ENCODE data around the gene SLC49A3. TPM values are rescaled to one million over a fixed set of nuclear protein-coding genes. Genes with fewer than 3 reads are reported as not detected.

SLC49A3 gene
- total RNA-seq, 3 donors from 2014 or later, result 14.4 to 22.3 (median 18.3) TPM

DNA sequence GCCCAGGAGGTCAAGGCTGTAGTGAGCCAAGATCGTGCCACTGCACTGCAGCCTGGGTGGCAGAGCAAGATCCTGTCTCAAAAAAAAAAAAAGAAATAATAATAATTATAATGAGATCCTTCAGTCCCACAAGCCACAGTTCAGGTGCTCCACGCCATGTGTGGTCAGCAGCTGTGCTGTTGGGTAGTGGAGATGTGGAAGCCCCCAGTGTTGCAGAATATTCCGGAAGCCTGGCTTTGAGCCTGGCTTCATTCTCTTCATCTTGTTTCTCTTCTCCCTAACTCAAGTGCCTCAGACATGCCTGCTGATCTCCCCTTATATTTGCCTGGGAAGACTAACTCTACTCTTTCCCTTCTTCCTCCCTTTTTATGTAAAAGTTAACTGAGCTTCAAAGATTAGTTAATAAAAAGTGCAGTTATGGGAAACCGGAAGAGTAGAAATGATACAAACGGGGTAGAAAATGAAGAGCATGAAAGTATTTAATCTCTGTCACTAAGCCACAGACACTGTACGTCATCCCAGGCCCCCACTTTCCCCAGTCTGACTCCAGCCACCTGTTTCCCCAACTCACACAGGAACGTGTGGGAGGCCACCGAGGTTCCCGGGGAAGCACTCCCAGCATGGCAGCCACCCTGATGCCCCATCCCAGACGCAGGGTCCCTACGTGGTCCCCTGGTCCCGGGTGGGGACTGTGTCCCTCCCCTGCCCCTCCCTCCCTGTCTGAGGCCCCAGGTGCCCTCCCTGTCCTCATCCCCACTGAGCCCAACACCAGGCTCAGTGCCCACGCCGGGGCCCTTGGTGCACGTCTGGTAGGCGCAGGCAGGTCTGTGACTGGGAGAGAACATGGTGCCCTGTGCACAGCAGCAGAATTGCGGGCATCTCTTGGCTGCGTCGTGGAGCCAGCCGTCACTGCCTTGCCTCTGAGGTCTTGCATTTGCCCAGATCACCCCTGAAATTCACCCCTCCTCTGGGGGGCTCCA, 40.7 kb upstream of the SLC49A3 start:
- Histone ChIP-seq H3K27me3 (no peaks in the 10 kb centered on the region), H3K27ac (no peak overlapping the region), H3K36me3 (peaks cover 11% of the 10 kb centered on the region), H3K4me3 (no peak overlapping the region), H3K4me1 (no peaks in the 10 kb centered on the region), H3K9me3 (no peaks in the 10 kb centered on the region)
- no peak for DNase-seq (ENCODE audit: low spot score in 2 of 2)
- intact Hi-C loops (cut with DNase I; ENCODE audit: low total_unique reads), result no loop called here
- no peak for TF ChIP-seq POLR2A (IDR thresholded peaks at IDR 0.05)
- TF ChIP-seq, protein P1, sequence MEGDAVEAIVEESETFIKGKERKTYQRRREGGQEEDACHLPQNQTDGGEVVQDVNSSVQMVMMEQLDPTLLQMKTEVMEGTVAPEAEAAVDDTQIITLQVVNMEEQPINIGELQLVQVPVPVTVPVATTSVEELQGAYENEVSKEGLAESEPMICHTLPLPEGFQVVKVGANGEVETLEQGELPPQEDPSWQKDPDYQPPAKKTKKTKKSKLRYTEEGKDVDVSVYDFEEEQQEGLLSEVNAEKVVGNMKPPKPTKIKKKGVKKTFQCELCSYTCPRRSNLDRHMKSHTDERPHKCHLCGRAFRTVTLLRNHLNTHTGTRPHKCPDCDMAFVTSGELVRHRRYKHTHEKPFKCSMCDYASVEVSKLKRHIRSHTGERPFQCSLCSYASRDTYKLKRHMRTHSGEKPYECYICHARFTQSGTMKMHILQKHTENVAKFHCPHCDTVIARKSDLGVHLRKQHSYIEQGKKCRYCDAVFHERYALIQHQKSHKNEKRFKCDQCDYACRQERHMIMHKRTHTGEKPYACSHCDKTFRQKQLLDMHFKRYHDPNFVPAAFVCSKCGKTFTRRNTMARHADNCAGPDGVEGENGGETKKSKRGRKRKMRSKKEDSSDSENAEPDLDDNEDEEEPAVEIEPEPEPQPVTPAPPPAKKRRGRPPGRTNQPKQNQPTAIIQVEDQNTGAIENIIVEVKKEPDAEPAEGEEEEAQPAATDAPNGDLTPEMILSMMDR (IDR thresholded peaks at IDR 0.05), result no peak
- TF ChIP-seq POLR2AphosphoS5 (IDR thresholded peaks at IDR 0.05), result no peak

DNA sequence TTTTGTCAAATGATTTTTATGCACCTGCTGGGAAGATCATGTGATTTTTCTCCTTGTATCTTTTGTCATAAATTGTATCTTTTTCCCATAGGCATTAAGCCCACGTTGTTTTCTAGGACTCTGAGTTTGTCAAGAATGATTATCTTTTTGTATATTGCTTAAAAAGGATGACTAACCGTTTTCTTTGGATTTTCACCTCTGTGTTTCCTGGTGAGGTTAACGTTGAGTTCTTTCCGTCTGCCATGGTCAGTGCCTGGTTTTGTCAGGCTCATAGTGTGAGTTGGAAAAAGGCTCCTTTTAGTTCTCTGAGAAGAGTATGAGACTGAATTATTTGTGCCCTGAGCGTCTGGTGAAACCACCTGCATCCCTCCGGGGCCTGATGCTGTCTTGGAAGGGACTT, 38.6 kb upstream of the SLC49A3 start:
- TF ChIP-seq, protein P1 (IDR thresholded peaks at IDR 0.05), result no peak
- TF ChIP-seq POLR2A (IDR thresholded peaks at IDR 0.05) (no peak), POLR2AphosphoS5 (IDR thresholded peaks at IDR 0.05) (no peak)
- Histone ChIP-seq H3K36me3 (no peaks in the 10 kb centered on the region), H3K27ac (no peak overlapping the region), H3K4me3 (no peak overlapping the region), H3K4me1 (no peaks in the 10 kb centered on the region), H3K27me3 (no peaks in the 10 kb centered on the region), H3K9me3 (no peaks in the 10 kb centered on the region)
- no peak for DNase-seq (ENCODE audit: low spot score in 2 of 2)
- intact Hi-C loops (cut with DNase I; ENCODE audit: low total_unique reads), result no loop called here

DNA sequence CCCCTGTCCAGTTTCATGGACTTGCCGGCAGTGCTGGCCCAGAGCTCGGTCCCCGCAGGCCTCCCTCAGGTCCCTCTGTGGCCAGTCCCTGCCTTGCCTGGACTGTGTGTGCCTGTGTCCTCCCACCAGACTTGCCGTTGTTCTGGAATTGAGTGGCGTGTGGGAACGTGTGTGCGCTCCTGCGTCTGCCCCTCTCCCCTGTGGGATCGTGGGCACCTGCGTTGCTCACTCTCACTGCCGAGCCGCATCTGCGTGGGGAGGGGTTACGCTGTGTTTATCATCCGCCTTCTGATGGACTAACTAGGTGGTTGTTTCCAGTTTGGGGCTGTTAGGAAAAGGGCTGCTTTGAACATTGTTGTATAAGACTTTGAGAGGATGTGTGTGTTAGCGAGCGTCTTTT, 37.9 kb upstream of the SLC49A3 start:
- no peak for DNase-seq (ENCODE audit: low spot score in 2 of 2)
- intact Hi-C loops (cut with DNase I; ENCODE audit: low total_unique reads), result no loop called here
- H3K27ac ChIP-seq, result peak overlapping the region; percentile 42 to 76
- H3K4me1 ChIP-seq, result no peaks in the 10 kb centered on the region
- peak overlapping the region in 2 of 3 donors; percentile 11 to 43 for H3K4me3 ChIP-seq
- H3K9me3 ChIP-seq, result no peaks in the 10 kb centered on the region
- H3K27me3 ChIP-seq, result no peaks in the 10 kb centered on the region
- TF ChIP-seq POLR2AphosphoS5 (IDR thresholded peaks at IDR 0.05) (no peak), POLR2A (IDR thresholded peaks at IDR 0.05) (no peak)
- TF ChIP-seq, protein P1 (IDR thresholded peaks at IDR 0.05), result no peak
- no peaks in the 10 kb centered on the region for H3K36me3 ChIP-seq

DNA sequence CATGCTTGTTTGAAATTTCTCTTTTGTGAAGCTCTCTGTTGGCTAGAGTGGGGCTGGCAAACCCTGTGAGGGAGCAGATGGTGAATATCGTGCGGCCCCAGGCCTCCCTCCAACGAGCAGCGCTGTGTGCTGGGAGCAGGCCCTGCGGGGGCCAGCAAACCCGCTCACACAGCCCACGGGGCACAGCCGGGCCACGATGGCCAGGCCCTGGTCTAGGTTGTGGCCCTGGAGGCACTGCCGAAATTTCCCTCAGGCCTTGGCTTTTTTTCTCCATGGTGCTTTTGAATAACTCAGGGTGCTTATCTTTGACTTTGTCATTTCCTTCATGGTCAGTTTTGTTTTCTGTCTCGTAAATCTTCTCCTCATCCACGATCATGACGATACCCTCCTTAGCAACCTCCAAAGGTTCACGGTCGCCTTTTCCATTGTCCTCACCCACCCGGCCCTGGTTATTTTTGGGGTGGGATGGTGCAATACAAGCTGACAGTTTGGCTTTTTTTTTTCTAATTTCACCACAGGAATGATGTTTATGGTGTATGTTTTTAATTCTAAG, 37.4 kb upstream of the SLC49A3 start:
- no peak for TF ChIP-seq POLR2A (IDR thresholded peaks at IDR 0.05)
- H3K4me1 ChIP-seq, result peaks cover 0 to 2% of the 10 kb centered on the region in 2 donors
- DNase-seq (ENCODE audit: low spot score in 2 of 2), result no peak
- H3K27ac ChIP-seq, result peak overlapping the region; percentile 58 to 76
- intact Hi-C loops (cut with DNase I; ENCODE audit: low total_unique reads), result no loop called here
- H3K27me3 ChIP-seq, result no peaks in the 10 kb centered on the region
- no peaks in the 10 kb centered on the region for H3K9me3 ChIP-seq
- peak overlapping the region in 2 of 3 donors; percentile 11 to 43 for H3K4me3 ChIP-seq
- H3K36me3 ChIP-seq, result no peaks in the 10 kb centered on the region

DNA sequence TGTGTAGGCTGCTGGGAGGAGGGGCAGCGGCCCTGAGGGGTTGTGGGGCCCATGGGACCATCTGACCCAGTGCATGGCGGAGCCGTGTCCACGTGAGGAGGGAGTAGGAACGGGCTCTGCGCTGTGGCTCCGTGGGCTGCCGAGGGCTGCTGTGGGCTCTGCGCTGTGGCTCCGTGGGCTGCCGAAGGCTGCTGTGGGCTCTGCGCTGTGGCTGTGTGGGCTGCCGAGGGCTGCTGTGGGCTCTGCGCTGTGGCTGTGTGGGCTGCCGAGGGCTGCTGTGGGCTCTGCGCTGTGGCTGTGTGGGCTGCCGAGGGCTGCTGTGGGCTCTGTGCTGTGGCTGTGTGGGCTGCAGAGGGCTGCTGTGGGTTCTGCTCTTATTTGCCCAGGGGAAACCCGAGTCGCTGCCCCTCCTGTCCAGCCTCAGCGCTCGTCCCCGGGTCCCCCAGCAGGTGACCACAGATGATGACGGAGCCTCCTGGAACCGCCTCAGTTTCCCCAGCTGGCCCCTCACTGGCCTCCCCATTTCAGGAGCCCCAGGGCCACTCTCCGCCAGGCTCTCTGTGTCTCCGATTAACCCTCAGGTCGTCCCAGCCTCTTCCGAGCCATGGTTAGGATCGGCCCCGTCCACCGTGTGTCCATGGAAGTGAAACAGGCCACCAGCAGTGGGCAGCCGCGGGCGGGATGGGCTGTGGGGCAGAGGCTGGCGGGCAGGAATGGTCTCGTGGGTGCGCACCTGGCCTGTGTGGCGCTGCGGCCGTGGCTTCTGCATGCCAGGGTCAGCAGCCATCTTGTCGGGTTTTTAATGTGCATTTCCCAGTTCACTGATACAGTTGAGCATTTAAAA, 36.7 kb upstream of the SLC49A3 start:
- Histone ChIP-seq H3K9me3 (no peaks in the 10 kb centered on the region), H3K36me3 (no peaks in the 10 kb centered on the region), H3K4me1 (peaks cover 0 to 8% of the 10 kb centered on the region in 2 donors), H3K27ac (peak overlapping the region; percentile 58 to 72), H3K4me3 (peak overlapping the region in 1 of 3 donors; percentile 30), H3K27me3 (no peaks in the 10 kb centered on the region)
- TF ChIP-seq POLR2A (IDR thresholded peaks at IDR 0.05) (no peak), POLR2AphosphoS5 (IDR thresholded peaks at IDR 0.05) (no peak)
- TF ChIP-seq, protein P1 (IDR thresholded peaks at IDR 0.05), result no peak
- DNase-seq (ENCODE audit: low spot score in 2 of 2), result no peak
- intact Hi-C loops (cut with DNase I; ENCODE audit: low total_unique reads), result no loop called here

Measured in breast epithelium (tissue), 4 donors.